Measurements from ENCODE around the gene RIN3.

The RIN3 gene

GRCh38 chr14:92737206-92737605 is 223.6 kb downstream of the RIN3 start:
- ChIA-PET CTCF (no interaction called here), POLR2A (ENCODE audit: low non-redundant PET) (no interaction called here)
- DNase-seq (ENCODE audit: low spot score): no peak
- no peak for TF ChIP-seq CTCF (conservative IDR thresholded peaks at IDR 0.05; ENCODE audit: low read depth)
- H3K27ac ChIP-seq: no peak overlapping the region

- POLR2A ChIA-PET (ENCODE audit: low non-redundant PET): no interaction called here
- TF ChIP-seq CTCF (conservative IDR thresholded peaks at IDR 0.05; ENCODE audit: low read depth): no peak
- DNase-seq (ENCODE audit: low spot score): no peak
- H3K27ac ChIP-seq: no peak overlapping the region
- CTCF ChIA-PET: no interaction called here
These were observed 224.1 kb downstream of the RIN3 start for GRCh38 chr14:92737619-92738188.
